Stimulated activated CD8-positive, alpha-beta memory T cell treated with anti-CD3 and anti-CD28 coated beads, Interleukin-12 subunit alpha, Interleukin-12 subunit beta, amount 100 ng/mL, for 24 hours (primary cell): ENCODE measurements around the gene ARHGAP4.

ENCODE experiments used
- DNase-seq: peaks from one replicate; pipeline ENCODE4 v3.0.0-alpha.2; 2020; ENCODE audit errors: extremely low read depth

The ARHGAP4 gene

GRCh38 chrX:153906126-153906917 is 19.7 kb downstream of the ARHGAP4 start:
- DNase-seq, result no peak

GRCh38 chrX:153905481-153906095 is 20.5 kb downstream of the ARHGAP4 start:
- no peak for DNase-seq

GRCh38 chrX:153903991-153904957 is 21.8 kb downstream of the ARHGAP4 start, which contains the start of gene AVPR2:
AVPR2 (plus strand) TSS chrX:153904673; CDS start chrX:153905146, 473 bp downstream.
- no peak for DNase-seq

- DNase-seq, result no peak
Measured at GRCh38 chrX:153903238-153903980, 22.7 kb downstream of the ARHGAP4 start.

GRCh38 chrX:153902385-153902784 is 23.7 kb downstream of the ARHGAP4 start:
- DNase-seq, result no peak

GRCh38 chrX:153901753-153902140 is 24.3 kb downstream of the ARHGAP4 start:
- DNase-seq, result no peak

GRCh38 chrX:153900831-153901752 is 25.0 kb downstream of the ARHGAP4 start:
- no peak for DNase-seq

- DNase-seq, result no peak
Measured at GRCh38 chrX:153897899-153898298, 28.2 kb downstream of the ARHGAP4 start.

- no peak for DNase-seq
Measured at GRCh38 chrX:153889123-153889522, 36.9 kb downstream of the ARHGAP4 start.

- no peak for DNase-seq
Measured at GRCh38 chrX:153888344-153888743, 37.7 kb downstream of the ARHGAP4 start.

- DNase-seq, result no peak
Measured at GRCh38 chrX:153887385-153887784, 38.7 kb downstream of the ARHGAP4 start.

- DNase-seq, result no peak
Measured at GRCh38 chrX:153886915-153887314, 39.1 kb downstream of the ARHGAP4 start.

- no peak for DNase-seq
Measured at GRCh38 chrX:153885968-153886903, 39.8 kb downstream of the ARHGAP4 start, which contains the start of gene L1CAM. L1CAM (minus strand) TSS chrX:153886173; CDS start chrX:153875836, 10,337 bp downstream.

- no peak for DNase-seq
Measured at GRCh38 chrX:153885208-153885787, 40.8 kb downstream of the ARHGAP4 start.

- DNase-seq, result no peak
Measured at GRCh38 chrX:153884590-153884989, 41.5 kb downstream of the ARHGAP4 start.

- DNase-seq, result no peak
Measured at GRCh38 chrX:153884136-153884535, 41.9 kb downstream of the ARHGAP4 start.

GRCh38 chrX:153883163-153883843 is 42.8 kb downstream of the ARHGAP4 start:
- no peak for DNase-seq

- DNase-seq, result no peak
Measured at GRCh38 chrX:153882557-153882956, 43.5 kb downstream of the ARHGAP4 start.
